GM21390 (cell line): ENCODE measurements around the gene TUBGCP5.

Experiments used
- ATAC-seq: cut with Tn5 transposase; IDR thresholded peaks from one replicate; pipeline ENCODE4 v1.9.1; 2021; ENCODE audit not compliant: unreplicated experiment

The TUBGCP5 gene

GRCh38 chr15:22979238-22980188 is 59.9 kb downstream of the TUBGCP5 start:
- ATAC-seq, result peak; percentile 64

GRCh38 chr15:22978691-22979237 is 60.6 kb downstream of the TUBGCP5 start:
- ATAC-seq, result peak; percentile 29

DNA sequence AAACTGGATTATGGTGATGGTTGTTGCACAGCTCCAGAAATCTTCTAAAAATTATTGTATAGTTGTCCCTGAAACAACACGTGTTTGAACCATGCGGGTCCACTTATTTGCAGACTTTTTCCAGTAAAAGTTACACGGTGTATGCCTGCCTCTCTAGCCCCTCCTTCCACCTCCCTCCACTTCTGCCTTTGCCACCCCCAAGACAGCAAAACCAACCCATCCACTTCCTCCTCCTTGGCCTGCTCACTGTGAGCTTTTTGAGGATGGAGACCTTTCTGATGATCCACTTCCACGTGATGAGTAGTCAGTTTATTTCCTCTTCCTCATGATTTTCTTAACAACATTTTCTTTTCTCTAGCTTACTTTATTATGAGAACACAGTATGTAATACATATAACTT is 64.6 kb downstream of the TUBGCP5 start:
- ATAC-seq, result no peak

- ATAC-seq, result no peak
Measured at GRCh38 chr15:22973987-22974386, 65.4 kb downstream of the TUBGCP5 start.

GRCh38 chr15:22973286-22973685 is 66.1 kb downstream of the TUBGCP5 start:
- ATAC-seq, result no peak

- ATAC-seq, result no peak
Measured at GRCh38 chr15:22969489-22969888, 69.9 kb downstream of the TUBGCP5 start.

DNA sequence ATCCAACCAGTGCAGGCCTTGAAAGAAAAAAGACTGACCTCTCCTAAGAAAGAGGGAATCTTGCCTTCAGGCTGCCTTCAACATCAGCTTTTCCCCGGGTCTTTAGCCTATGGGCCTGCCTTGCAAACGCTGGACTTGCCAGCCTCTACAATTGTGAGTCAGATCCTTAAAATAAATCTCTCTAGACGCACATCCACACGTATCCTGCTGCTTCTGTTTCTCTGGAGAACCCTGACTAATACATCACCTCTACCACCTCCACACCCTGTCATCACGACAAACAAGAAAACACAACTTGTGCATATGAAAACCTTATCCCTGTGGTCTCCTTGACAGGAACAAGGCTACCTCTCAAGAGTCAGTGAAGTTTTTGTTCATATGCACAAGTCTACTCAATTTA is 71.0 kb downstream of the TUBGCP5 start:
- ATAC-seq, result no peak

- no peak for ATAC-seq
Measured at GRCh38 chr15:22967084-22967770, 72.1 kb downstream of the TUBGCP5 start.

DNA sequence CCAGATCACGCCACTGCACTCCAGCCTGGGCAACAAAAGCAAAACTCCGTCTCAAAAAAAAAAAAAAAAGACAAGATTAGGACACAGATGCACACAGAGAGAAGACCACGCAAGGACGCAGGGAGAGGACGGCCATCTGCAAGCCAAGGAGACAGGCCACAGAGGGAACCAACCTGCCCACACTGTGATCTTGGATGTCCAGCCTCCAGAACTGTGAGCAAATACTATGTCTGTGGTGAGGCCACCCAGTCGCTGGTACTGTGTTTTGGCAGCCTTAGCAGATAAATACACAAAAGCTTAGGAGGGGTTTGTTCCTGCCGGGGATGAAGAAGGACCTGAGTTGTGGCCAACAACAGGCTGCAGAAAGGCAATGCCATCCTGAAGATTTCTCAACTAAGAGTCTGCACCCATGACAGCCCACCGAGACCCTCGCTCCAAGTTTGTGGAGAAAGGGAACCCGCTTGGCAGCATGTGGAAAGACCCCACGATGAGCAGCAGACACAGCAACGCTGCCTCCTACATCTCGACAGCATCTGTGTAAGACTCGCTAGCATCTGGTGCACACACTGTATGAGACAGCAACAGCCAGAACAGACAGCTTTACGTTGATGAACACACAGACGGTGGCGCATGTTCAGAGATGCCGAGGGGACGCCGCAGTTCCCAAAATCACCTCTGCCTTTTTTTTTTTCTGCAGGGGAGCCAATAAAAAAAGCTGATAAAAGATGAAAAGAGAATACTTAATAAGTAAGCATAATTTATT is 72.9 kb downstream of the TUBGCP5 start:
- no peak for ATAC-seq

GRCh38 chr15:22963641-22964040 is 75.7 kb downstream of the TUBGCP5 start:
- ATAC-seq, result no peak

GRCh38 chr15:22962611-22963010 is 76.8 kb downstream of the TUBGCP5 start:
- ATAC-seq, result no peak

GRCh38 chr15:22961762-22962161 is 77.6 kb downstream of the TUBGCP5 start:
- ATAC-seq, result no peak

GRCh38 chr15:22960556-22960955 is 78.8 kb downstream of the TUBGCP5 start:
- ATAC-seq, result no peak

DNA sequence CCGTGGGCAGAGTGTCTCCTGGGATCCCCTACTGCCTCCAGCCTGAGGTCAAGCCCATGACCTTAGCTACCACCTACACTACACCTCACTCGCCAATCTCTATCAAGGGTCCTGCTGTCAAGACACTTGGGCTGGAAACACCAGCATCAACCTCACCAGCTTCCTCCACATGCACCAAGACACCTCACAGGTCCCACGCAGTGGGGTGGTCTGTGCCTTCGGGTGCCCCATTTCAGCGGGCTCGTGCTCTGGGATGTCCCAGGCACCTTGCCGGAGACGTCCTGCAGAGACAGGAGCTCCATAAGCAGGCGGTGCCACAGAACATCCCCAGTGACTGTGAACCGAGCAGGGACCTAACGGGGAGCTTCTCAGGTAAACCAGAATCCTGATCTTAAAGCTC is 79.2 kb downstream of the TUBGCP5 start:
- ATAC-seq, result no peak

DNA sequence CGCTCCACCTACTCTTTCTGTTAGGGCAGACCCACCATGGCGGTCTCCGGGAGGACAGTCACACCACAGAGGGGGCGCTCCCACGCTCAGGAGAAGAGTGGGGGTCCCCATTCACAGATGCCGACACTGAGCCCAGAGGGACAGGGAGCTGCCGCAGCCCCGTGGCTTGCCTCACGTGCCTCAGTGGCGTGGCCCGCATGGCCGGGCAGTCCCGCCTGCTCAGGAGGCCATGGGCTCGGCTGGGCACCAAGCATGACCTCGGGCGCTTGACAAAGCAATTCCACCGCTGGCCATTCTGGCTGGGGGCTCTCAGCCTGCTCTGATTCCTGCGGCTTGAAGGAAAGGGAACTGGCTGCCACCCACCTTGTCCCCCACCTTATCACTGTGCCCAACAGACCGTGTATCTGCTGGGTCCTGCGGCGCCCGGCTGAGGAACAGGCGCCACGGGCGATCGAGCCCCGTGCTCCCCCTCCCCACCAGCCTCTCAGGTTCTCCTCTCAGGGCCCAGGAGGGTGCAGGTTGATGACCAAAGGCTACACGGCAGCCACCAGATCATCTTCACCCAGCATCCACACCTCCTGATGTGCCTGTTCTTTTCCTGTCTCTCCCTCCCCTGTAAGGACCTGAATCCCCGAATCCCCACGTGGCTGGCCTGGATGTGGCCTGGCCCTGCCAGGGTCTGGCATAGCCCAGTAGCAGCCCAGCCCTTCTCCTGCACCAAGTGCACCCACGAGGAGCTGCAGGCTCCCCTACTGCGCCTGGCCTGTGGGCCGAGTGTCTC is 79.9 kb downstream of the TUBGCP5 start:
- no peak for ATAC-seq

GRCh38 chr15:22958487-22959280 is 80.7 kb downstream of the TUBGCP5 start:
- ATAC-seq, result no peak

GRCh38 chr15:22956978-22957260 is 82.5 kb downstream of the TUBGCP5 start:
- ATAC-seq, result no peak

DNA sequence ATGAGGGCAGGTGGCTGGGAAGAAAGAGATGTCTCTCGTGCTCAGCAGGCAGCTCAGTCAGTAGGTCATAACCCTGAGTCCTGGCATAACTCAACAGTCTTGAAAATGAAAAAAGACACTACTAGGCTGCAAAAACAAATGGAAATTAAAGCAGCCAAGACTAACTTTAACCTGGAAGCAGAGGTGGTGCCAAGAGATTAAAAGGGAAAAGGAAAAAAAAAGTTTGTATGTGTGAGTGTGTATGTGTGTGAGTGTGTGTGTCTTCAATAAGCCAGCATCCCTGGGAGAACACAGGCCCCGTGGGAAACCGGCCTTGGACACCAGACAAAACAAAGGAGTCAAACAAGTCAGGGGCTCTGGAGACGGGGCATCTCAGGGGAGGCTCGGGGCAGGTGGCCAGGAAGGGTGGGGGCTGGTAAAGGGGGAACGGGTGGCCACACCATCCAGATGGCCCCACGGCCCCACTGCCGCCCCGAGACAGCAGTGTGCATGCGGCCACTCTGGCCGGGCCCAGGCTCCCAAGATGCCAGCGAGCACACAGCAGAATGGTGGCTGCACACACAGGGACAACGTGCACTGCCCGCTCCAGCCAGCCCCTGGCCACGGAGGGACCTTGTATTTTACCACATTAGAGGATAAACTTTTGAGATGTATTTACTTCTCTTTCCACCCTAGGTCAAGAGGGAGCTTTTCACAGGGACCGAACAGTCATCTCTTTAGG is 83.0 kb downstream of the TUBGCP5 start:
- no peak for ATAC-seq

GRCh38 chr15:22955544-22956119 is 83.7 kb downstream of the TUBGCP5 start:
- ATAC-seq, result no peak
